Lung (tissue), 12 donors: ENCODE measurements around the gene ZFYVE28. TPM values are rescaled to one million over a fixed set of nuclear protein-coding genes. Genes with fewer than 3 reads are reported as not detected.
A peak's percentile ranks its signal among the peaks of the same experiment; 100 is the strongest.

ENCODE experiments used
- ATAC-seq: fragments of 200-7000 bp; cut with Tn5 transposase; one replicate; pipeline ENCODE4 v1.9.1; 2020; ENCODE audit warnings: moderate number of reproducible peaks; ENCODE audit not compliant: insufficient read depth, low FRiP score
- DNase-seq, 3 donors: peaks; one replicate each; pipeline ENCODE4 v3.0.0-alpha.2; 2013 to 2017
- H3K27ac ChIP-seq, 2 donors: one replicate each; pipeline ENCODE4 v1.5.1; 2013; ENCODE audit warnings: mild to moderate bottlenecking in 2 of 2, moderate library complexity in 2 of 2, control low read depth in 1 of 2, inconsistent platforms in 1 of 2, low read depth in 1 of 2, low read length in 1 of 2
- H3K27me3 ChIP-seq, 3 donors: one replicate each; pipeline ENCODE4 v1.5.1; 2013; ENCODE audit warnings: low read length in 2 of 3; ENCODE audit not compliant: control insufficient read depth in 3 of 3, insufficient read depth in 3 of 3
- H3K36me3 ChIP-seq, 4 donors: one replicate each; pipeline ENCODE4 v1.5.1; 2013; ENCODE audit warnings: low read length in 4 of 4, mild to moderate bottlenecking in 1 of 4, moderate library complexity in 1 of 4; ENCODE audit not compliant: control insufficient read depth in 4 of 4, insufficient read depth in 4 of 4
- H3K4me1 ChIP-seq, 5 donors: one replicate each; pipeline ENCODE4 v1.5.1; 2013; ENCODE audit warnings: low read length in 5 of 5, mild to moderate bottlenecking in 2 of 5, moderate library complexity in 1 of 5; ENCODE audit not compliant: control insufficient read depth in 5 of 5, insufficient read depth in 5 of 5
- H3K4me3 ChIP-seq: one replicate; pipeline ENCODE4 v1.5.1; 2013; ENCODE audit warnings: mild to moderate bottlenecking, control low read depth, moderate library complexity
- H3K9ac ChIP-seq, 2 donors: one replicate each; pipeline ENCODE4 v1.5.1; 2013; ENCODE audit warnings: low read length in 2 of 2, control low read depth in 1 of 2; ENCODE audit not compliant: insufficient read depth in 1 of 2
- H3K9me3 ChIP-seq, 4 donors: one replicate each; pipeline ENCODE4 v1.5.1; 2013; ENCODE audit warnings: low read length in 3 of 4, mild to moderate bottlenecking in 1 of 4, moderate library complexity in 1 of 4; ENCODE audit not compliant: control insufficient read depth in 4 of 4, insufficient read depth in 3 of 4
- CTCF ChIP-seq: IDR thresholded peaks from 2 replicates; pipeline ENCODE4 v1.5.1; 2012; ENCODE audit warnings: mild to moderate bottlenecking; ENCODE audit errors: control extremely low read depth, extremely low read depth
- WGBS, 2 donors: extraction: QIAGEN DNeasy Blood & Tissue Kit; methylation state at CpG; one replicate each; pipeline ENCODE4 v1.1.7; 2013; 5-methylcytosine and 5-hydroxymethylcytosine counted together
- polyA plus RNA-seq, 2 donors: library from polyadenylated mRNA; stranded (reverse); fragments of 200-250 nt; gene quantifications; one replicate each; pipeline ENCODE4 v1.2.1, GENCODE V29; 2013
- total RNA-seq, 2 donors: library from RNA; depleted of rRNA in 1 of 2; stranded (reverse); fragments of >200 nt in 1 of 2; gene quantifications; one replicate each; pipeline ENCODE4 v1.2.1, GENCODE V29; 2014 to 2021
- donor health status: control.
- donor health status: control.
- donor health status: Bipolar disorder and iron deficiency.
- donor health status: healthy.
- donor health status: DM: yes; HTN: yes; CAD: no.

The ZFYVE28 gene
- total and polyA plus RNA-seq, 4 donors = 6.8 to 10.3 (median 7.6) TPM

DNA sequence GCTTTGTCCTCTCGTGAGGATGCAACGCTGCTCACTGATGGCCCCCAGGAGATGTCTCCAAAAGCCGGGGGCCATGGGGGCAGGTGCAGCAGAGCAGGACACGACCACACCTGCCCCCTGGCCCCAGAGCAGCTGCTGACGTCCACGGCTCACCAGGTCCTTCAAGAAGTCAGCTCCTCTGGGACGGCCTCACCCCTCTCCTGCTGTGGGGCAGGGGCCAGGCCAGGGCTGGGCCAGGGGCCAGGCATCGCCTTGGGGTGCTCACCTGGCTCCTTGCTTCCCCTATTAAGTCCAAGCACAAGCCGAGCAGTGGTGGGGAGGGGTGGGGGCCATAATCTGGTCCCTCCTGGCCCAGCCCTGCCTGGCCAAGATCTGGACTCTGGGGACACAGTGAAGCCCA lies 128.0 kb downstream of the ZFYVE28 start:
- Histone ChIP-seq H3K9ac (no peak overlapping the region), H3K4me1 (no peaks in the 10 kb centered on the region), H3K27ac (no peak overlapping the region), H3K9me3 (no peaks in the 10 kb centered on the region), H3K4me3 (no peak overlapping the region), H3K27me3 (no peaks in the 10 kb centered on the region), H3K36me3 (peaks cover 0 to 2% (median 0%) of the 10 kb centered on the region in 4 donors)
- TF ChIP-seq CTCF = no peak
- 89 to 90% methylated on average over 9 of the region's 9 CpGs for WGBS, 2 donors
- ATAC-seq = no peak
- no peak for DNase-seq

- H3K36me3 ChIP-seq = peaks cover 0 to 2% (median 0%) of the 10 kb centered on the region in 4 donors
- peak in 1 of 3 donors; percentile 7 for DNase-seq
- H3K27me3 ChIP-seq = no peaks in the 10 kb centered on the region
- H3K4me3 ChIP-seq = no peak overlapping the region
- no peak for TF ChIP-seq CTCF
- no peak overlapping the region for H3K9ac ChIP-seq
- 94% methylated on average over 11 of the region's 11 CpGs for WGBS, 2 donors
- no peak for ATAC-seq
- H3K27ac ChIP-seq = no peak overlapping the region
- H3K9me3 ChIP-seq = no peaks in the 10 kb centered on the region
- H3K4me1 ChIP-seq = no peaks in the 10 kb centered on the region
Measured at GRCh38 chr4:2289955-2290333, 128.5 kb downstream of the ZFYVE28 start.

GRCh38 chr4:2289311-2289954 lies 129.0 kb downstream of the ZFYVE28 start:
- Histone ChIP-seq H3K9ac (no peak overlapping the region), H3K27ac (no peak overlapping the region), H3K4me3 (no peak overlapping the region), H3K36me3 (peaks cover 0 to 2% (median 0%) of the 10 kb centered on the region in 4 donors), H3K4me1 (no peaks in the 10 kb centered on the region), H3K27me3 (no peaks in the 10 kb centered on the region), H3K9me3 (no peaks in the 10 kb centered on the region)
- no peak for TF ChIP-seq CTCF
- DNase-seq (peak in 1 of 3 donors; percentile 10), ATAC-seq (no peak)
- 88 to 89% methylated on average over 14 of the region's 14 CpGs for WGBS, 2 donors
